K562 (cell line): ENCODE results near the gene PCCB. TPM values are rescaled to one million over a fixed set of nuclear protein-coding genes. Genes with fewer than 3 reads are reported as not detected.

Experiments used
- ATAC-seq: fragments of 200-7000 bp; cut with Tn5 transposase; 3 replicates; pipeline ENCODE4 v1.9.1; 2020; ENCODE audit warnings: moderate library complexity
- BruUV-seq: library from RNA; stranded (reverse); fragments of 400-500 nt; replicated peaks from 2 replicates; lab custom pipeline; 2021; lab: Mats Ljungman, UMichigan
- CTCF ChIA-PET: fragments of 300-600 bp; formaldehyde crosslinking; extraction: SDS; loops from one replicate; lab custom pipeline; 2021; ENCODE audit warnings: low intra/inter-chr PET ratio; lab: Yijun Ruan, JAX
- POLR2A ChIA-PET: fragments of 300-600, 350-650 bp; sonication (Branson Sonifier 250); formaldehyde crosslinking; extraction: SDS; loops from one replicate; lab custom pipeline; 2021; ENCODE audit warnings: antibody characterized with exemption, inconsistent platforms; lab: Yijun Ruan, JAX
- DNase-seq, 4 experiments: peaks; one replicate each; pipeline versions ENCODE4 v3.0.0 to v3.0.0-alpha.2; 2011 to 2018; ENCODE audit warnings: low spot score in 3 of 4, mixed read lengths in 3 of 4; ENCODE audit errors: extremely low read depth in 1 of 4
- FAIRE-seq: peaks from 2 replicates; lab custom pipeline; 2011; peaks lifted over from hg19 to GRCh38; lab: Jason Lieb, UNC
- H2AFZ ChIP-seq: 2 replicates; pipeline ENCODE4 v1.6.0; 2011; ENCODE audit warnings: low read depth, low read length, control low read depth, inconsistent platforms
- H3K27ac ChIP-seq: fragments of 200-600 bp; 3 replicates; pipeline ENCODE4 v1.8.0; 2011; ENCODE audit warnings: low read depth, mild to moderate bottlenecking, control low read depth, inconsistent platforms, low read length, moderate library complexity, mixed read lengths; ENCODE audit errors: extremely low read depth
- H3K27me3 ChIP-seq, 2 experiments: fragments of 300-600 bp in 1 of 2; 2 replicates in 1 of 2; 3 replicates in 1 of 2; pipeline versions ENCODE4 v1.6.0 to v1.8.0; 2011; ENCODE audit warnings: inconsistent platforms in 2 of 2, low read length in 2 of 2, mild to moderate bottlenecking in 1 of 2, mixed read lengths in 1 of 2, moderate library complexity in 1 of 2; ENCODE audit not compliant: control insufficient read depth in 2 of 2, insufficient read depth in 2 of 2
- H3K36me3 ChIP-seq: fragments of 300-600 bp; 3 replicates; pipeline ENCODE4 v1.8.0; 2011; ENCODE audit warnings: mild to moderate bottlenecking, low read length, inconsistent platforms; ENCODE audit not compliant: control insufficient read depth, insufficient read depth
- H3K4me1 ChIP-seq, 2 experiments: fragments of 200-600 bp in 1 of 2; replicated peaks in 1 of 2; 2 replicates in 1 of 2; 3 replicates in 1 of 2; pipeline versions ENCODE4 v1.5.1 to v1.8.0; 2011; ENCODE audit warnings: inconsistent platforms in 2 of 2, low read length in 2 of 2, mild to moderate bottlenecking in 1 of 2, mixed read lengths in 1 of 2, moderate library complexity in 1 of 2; ENCODE audit not compliant: control insufficient read depth in 2 of 2, insufficient read depth in 2 of 2
- H3K4me2 ChIP-seq: 2 replicates; pipeline ENCODE4 v1.6.1; 2011; ENCODE audit warnings: low read length, control low read depth, inconsistent platforms, mixed read lengths; ENCODE audit not compliant: insufficient read depth
- H3K4me3 ChIP-seq: fragments of 200-600 bp; sonication (generic), shearing (Covaris generic); 2 replicates; pipeline ENCODE4 v1.5.1; 2016; ENCODE audit warnings: control low read depth, inconsistent platforms
- H3K79me2 ChIP-seq: fragments of 200-600 bp; 3 replicates; pipeline ENCODE4 v1.8.0; 2011; ENCODE audit warnings: low read length, inconsistent platforms; ENCODE audit not compliant: control insufficient read depth, insufficient read depth
- H3K9ac ChIP-seq, 2 experiments: 2 replicates each; pipeline versions ENCODE4 v1.6.0 to v1.6.1; 2011; ENCODE audit warnings: low read depth in 2 of 2, low read length in 2 of 2, control low read depth in 1 of 2, inconsistent platforms in 1 of 2, mild to moderate bottlenecking in 1 of 2, mixed read lengths in 1 of 2; ENCODE audit not compliant: insufficient read depth in 1 of 2
- H3K9me1 ChIP-seq: one replicate; pipeline ENCODE4 v1.6.0; 2011; ENCODE audit warnings: inconsistent platforms, mild to moderate bottlenecking, low read length, moderate library complexity; ENCODE audit not compliant: control insufficient read depth, insufficient read depth
- H3K9me3 ChIP-seq: replicated peaks from 2 replicates; pipeline ENCODE4 v1.5.1; 2011; ENCODE audit warnings: low read depth, low read length, inconsistent platforms; ENCODE audit not compliant: control insufficient read depth, insufficient read depth
- H4K20me1 ChIP-seq: replicated peaks from 2 replicates; pipeline ENCODE4 v1.6.1; 2011; ENCODE audit warnings: low read length, inconsistent platforms, mixed read lengths; ENCODE audit not compliant: control insufficient read depth, insufficient read depth
- BRCA1 ChIP-seq, 2 experiments: fragments of 450-650 bp in 1 of 2; sonication (generic) in 1 of 2; formaldehyde crosslinking in 1 of 2; IDR thresholded peaks; 2 replicates each; pipeline versions ENCODE4 v1.5.0 to v1.6.1; 2017 to 2020; ENCODE audit warnings: mild to moderate bottlenecking in 1 of 2, missing genetic modification reagents in 1 of 2
- FOXP4 ChIP-seq: sonication (generic); formaldehyde crosslinking; IDR thresholded peaks from 2 replicates; pipeline ENCODE4 v1.8.0; 2022; ENCODE audit warnings: mild to moderate bottlenecking, missing genetic modification reagents, borderline replicate concordance
- ILK ChIP-seq: fragments of 450-650 bp; IDR thresholded peaks from 2 replicates; pipeline ENCODE4 v1.6.1; 2016; ENCODE audit warnings: missing genetic modification characterization, low read depth, mild to moderate bottlenecking, missing compliant biosample characterization, moderate library complexity, borderline replicate concordance
- KDM2B ChIP-seq: fragments of 250-450 bp; sonication (Bioruptor Pico); IDR thresholded peaks from 2 replicates; pipeline ENCODE4 v1.8.0; 2021; ENCODE audit warnings: mild to moderate bottlenecking, moderate library complexity
- MAFF ChIP-seq: IDR thresholded peaks from 2 replicates; pipeline ENCODE4 v1.6.1; 2012; ENCODE audit warnings: low read length, improper control_type of control experiment
- MAX ChIP-seq: sonication (generic); formaldehyde crosslinking; IDR thresholded peaks from 2 replicates; pipeline ENCODE4 v1.9.0; 2022; ENCODE audit warnings: mild to moderate bottlenecking, missing genetic modification reagents
- MCM5 ChIP-seq: fragments of 450-650 bp; IDR thresholded peaks from 2 replicates; pipeline ENCODE4 v1.6.1; 2016; ENCODE audit warnings: low read depth
- MXI1 ChIP-seq: IDR thresholded peaks from 2 replicates; pipeline ENCODE4 v1.6.1; 2011; ENCODE audit warnings: low read depth, mild to moderate bottlenecking, improper control_type of control experiment, low read length
- NFATC3 ChIP-seq: fragments of 450-650 bp; IDR thresholded peaks from 2 replicates; pipeline ENCODE4 v1.6.1; 2017; ENCODE audit warnings: mild to moderate bottlenecking
- NFRKB ChIP-seq: fragments of 450-650 bp; IDR thresholded peaks from 2 replicates; pipeline ENCODE4 v1.6.1; 2016; ENCODE audit warnings: low read depth
- TAF7 ChIP-seq: fragments of 450-650 bp; IDR thresholded peaks from 2 replicates; pipeline ENCODE4 v1.6.1; 2016; ENCODE audit warnings: missing genetic modification characterization, missing compliant biosample characterization
- TCF7 ChIP-seq: sonication (generic); IDR thresholded peaks from 2 replicates; pipeline ENCODE4 v1.6.1; 2016; ENCODE audit warnings: antibody characterized with exemption, borderline replicate concordance
- XRCC4 ChIP-seq: IDR thresholded peaks from one replicate; pipeline ENCODE4 v1.6.1; 2011; ENCODE audit not compliant: insufficient read depth, insufficient read length; ENCODE audit errors: extremely low read depth
- ZBTB34 ChIP-seq: fragments of 250-450 bp; sonication (Bioruptor Pico); IDR thresholded peaks from 2 replicates; pipeline ENCODE4 v1.8.0; 2021; ENCODE audit warnings: mild to moderate bottlenecking, moderate library complexity
- WGBS: fragments of 100-300 bp; shearing (Covaris generic); methylation state at CpG from one replicate; pipeline ENCODE4 v1.1.6; 2016; ENCODE audit warnings: low coverage, mixed read lengths; ENCODE audit not compliant: insufficient coverage; ENCODE audit errors: missing lambda C conversion rate; 5-methylcytosine and 5-hydroxymethylcytosine counted together
- in situ Hi-C: fragments of 300-500 bp; cut with MboI; formaldehyde crosslinking; loops from 4 replicates; pipeline ENCODE4 v1.15.0; 2018; ENCODE audit warnings: inconsistent platforms, mixed read lengths
- intact Hi-C: fragments of 100-400 bp; cut with micrococcal nuclease; formaldehyde crosslinking; loops from 2 replicates; pipeline ENCODE4 v1.14.2; 2022
- polyA plus RNA-seq, 8 experiments: library from polyadenylated mRNA; depleted of rRNA in 4 of 8; stranded (reverse) in 5 of 8; unstranded in 3 of 8; fragments of >200 nt; fragmentation: Nextera tagmentation in 2 of 8; fragmentation: Illumina TruSeq in 1 of 8; extraction: Ambion mirVana in 2 of 8; extraction: Trizol in 1 of 8; gene quantifications; 2 replicates each; pipeline versions ENCODE4 v1.2.1 to v1.2.3, GENCODE V29; 2011 to 2014; ENCODE audit warnings: inconsistent platforms in 1 of 8, missing spikeins in 1 of 8
- total RNA-seq, 7 experiments: library from RNA; depleted of rRNA in 6 of 7; stranded (reverse); fragments of >200 nt in 6 of 7; fragmentation: Illumina TruSeq in 2 of 7; extraction: Trizol in 2 of 7; gene quantifications; 2 replicates each; pipeline versions ENCODE4 v1.2.1 to v1.2.3, GENCODE V29; 2011 to 2021; ENCODE audit warnings: low replicate concordance in 1 of 7
- TF ChIP-seq, protein P1 (sequence below): fragments of 250-450 bp; sonication (Bioruptor Pico); IDR thresholded peaks from 2 replicates; pipeline ENCODE4 v1.5.0; 2021

PCCB gene
- total and polyA plus RNA-seq, 9 of the 15 experiments (the other 6 are each of a cell fraction or from before 2014, with no cell fraction given), result 69.5 to 173 (median 92.8) TPM

GRCh38 chr3:136351351-136351750, 101.2 kb downstream of the PCCB start:
- 89% methylated on average over 1 of the region's 1 CpG for WGBS
- intact Hi-C loops, result no loop called here
- in situ Hi-C loops, result no loop called here
- no peak overlapping the region for H3K4me2 ChIP-seq
- no peak for ATAC-seq
- H2AFZ ChIP-seq, result no peak overlapping the region
- H3K27ac ChIP-seq, result no peak overlapping the region
- no TSS peak for BruUV-seq
- TF ChIP-seq ILK (tag) (no peak), XRCC4 (no peak), MXI1 (no peak), BRCA1 (IDR thresholded peaks at IDR 0.05) (no peak), BRCA1 (CRISPR knock-in tag; IDR thresholded peaks at IDR 0.05) (no peak), MCM5 (no peak), TAF7 (tag) (no peak), MAX (CRISPR knock-in tag) (no peak), NFATC3 (no peak), NFRKB (no peak), ZBTB34 (no peak), FOXP4 (CRISPR knock-in tag) (no peak), KDM2B (CRISPR knock-in tag) (no peak), MAFF (no peak), TCF7 (no peak)
- TF ChIP-seq, protein P1, sequence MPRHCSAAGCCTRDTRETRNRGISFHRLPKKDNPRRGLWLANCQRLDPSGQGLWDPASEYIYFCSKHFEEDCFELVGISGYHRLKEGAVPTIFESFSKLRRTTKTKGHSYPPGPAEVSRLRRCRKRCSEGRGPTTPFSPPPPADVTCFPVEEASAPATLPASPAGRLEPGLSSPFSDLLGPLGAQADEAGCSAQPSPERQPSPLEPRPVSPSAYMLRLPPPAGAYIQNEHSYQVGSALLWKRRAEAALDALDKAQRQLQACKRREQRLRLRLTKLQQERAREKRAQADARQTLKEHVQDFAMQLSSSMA (CRISPR knock-in tag), result no peak
- no peak for DNase-seq
- no peak for FAIRE-seq
- CTCF ChIA-PET, result no interaction called here
- POLR2A ChIA-PET, result interaction anchor here (1.0 kb wide), 1 partner anchor 401 kb away, joined by 3 read pairs; no protein-coding TSS in a partner anchor
- no peaks in the 10 kb centered on the region for H3K9me3 ChIP-seq
- H3K4me3 ChIP-seq, result no peak overlapping the region
- H3K9me1 ChIP-seq, result no peaks in the 10 kb centered on the region
- no peak overlapping the region for H3K9ac ChIP-seq
- H3K36me3 ChIP-seq, result no peaks in the 10 kb centered on the region
- H4K20me1 ChIP-seq, result no peaks in the 10 kb centered on the region
- H3K4me1 ChIP-seq, result no peaks in the 10 kb centered on the region
- no peaks in the 10 kb centered on the region for H3K27me3 ChIP-seq
- H3K79me2 ChIP-seq, result no peaks in the 10 kb centered on the region
